GM19397 (cell line): ENCODE results near the gene VSIR.

Experiments
- ATAC-seq: cut with Tn5 transposase; IDR thresholded peaks from one replicate; pipeline ENCODE4 v1.9.1; 2021; ENCODE audit warnings: mild to moderate bottlenecking, moderate library complexity; ENCODE audit not compliant: unreplicated experiment

Gene VSIR

GRCh38 chr10:71765906-71766716 lies 7.2 kb downstream of the VSIR start:
- no peak for ATAC-seq

DNA sequence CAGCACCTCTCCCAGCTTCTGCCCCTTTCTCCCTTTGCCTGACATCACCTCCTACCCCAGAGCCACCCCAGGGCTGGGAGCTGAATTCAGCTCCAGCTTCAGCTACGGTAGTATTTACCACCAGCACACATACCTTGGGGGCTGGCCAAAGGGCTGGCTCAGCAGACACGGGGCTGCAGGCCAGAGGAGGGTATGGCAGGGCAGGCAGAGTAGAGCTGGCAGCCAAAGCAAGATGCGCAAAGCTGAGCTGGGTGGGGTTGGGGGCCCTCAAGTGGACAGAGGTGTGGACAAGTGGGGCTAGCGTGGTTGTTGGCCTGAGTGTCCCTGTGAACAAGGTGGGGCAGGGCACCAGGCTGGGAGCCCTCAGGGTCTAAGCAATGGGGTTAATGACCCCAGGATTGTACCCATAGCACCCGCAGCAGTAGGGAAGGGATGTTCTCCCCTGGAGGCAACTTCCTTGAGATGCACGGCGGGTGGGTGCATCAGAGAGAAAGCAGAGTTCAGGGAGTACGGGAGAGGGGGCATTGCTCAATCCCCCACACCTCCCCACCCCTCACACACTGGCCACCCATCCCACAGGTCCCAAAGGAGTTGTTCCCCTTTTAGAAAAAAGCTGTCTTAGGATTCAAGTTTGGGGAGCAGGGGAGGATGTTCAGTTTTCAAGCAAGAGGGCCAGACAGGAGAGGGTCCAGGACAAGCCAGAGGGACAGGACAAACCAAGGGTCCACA lies 8.0 kb downstream of the VSIR start:
- no peak for ATAC-seq

DNA sequence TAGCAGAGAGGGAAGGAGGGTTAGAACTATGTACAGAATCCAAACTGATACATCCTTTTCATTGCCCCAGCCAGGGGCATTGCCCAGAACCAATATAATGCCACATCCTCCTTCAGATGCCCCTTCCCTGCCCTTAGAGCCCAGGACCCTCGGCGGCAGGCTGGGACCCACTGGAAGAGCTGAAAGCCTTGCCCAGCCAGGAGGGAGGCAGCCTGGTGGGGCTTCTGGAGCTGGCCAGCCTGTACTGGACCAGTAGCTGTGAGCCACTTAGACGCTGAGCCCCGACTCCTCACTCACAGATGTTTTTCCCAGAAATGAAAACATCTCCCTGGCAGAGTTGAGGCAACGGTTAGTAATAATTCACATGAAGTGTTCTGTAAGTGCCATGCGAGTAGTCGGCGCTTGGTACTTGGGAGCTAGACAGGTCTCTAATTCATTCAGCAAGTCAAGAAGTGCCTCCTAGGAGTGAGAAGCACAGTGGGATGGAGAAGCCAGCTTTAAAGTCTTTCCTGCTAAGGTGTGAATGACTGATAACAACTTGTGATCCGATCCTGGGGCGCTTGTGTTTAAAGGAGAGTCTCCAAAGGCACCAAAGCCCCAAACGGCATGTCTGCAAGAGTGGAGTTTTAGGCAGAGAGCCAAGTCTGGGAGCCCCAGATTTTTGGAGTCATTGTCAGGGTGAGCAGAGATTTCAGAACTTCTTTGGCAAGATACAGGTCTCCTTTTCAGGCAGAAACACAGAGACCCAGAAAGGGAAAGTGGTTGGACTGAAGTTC lies 9.8 kb downstream of the VSIR start:
- no peak for ATAC-seq

DNA sequence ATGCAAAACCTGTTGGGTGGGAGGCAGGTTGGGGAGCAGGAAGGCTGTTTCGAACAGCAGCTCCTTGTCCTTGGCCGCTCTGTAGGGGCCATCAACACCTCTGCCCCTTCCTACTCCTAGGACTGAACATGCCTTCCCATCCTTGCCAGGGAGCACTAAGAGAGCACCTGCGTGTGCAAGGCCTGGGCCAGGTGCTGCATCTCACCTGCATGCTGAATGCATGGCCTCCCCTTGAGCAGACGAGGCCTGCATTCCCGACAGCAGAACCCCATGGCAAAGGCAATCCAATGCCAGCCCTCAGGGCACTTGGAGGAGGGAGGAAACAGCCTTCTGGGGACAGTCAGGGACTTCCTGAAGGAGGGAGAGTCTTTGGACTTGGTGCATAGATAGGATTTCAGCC lies 11.0 kb downstream of the VSIR start:
- ATAC-seq: no peak

DNA sequence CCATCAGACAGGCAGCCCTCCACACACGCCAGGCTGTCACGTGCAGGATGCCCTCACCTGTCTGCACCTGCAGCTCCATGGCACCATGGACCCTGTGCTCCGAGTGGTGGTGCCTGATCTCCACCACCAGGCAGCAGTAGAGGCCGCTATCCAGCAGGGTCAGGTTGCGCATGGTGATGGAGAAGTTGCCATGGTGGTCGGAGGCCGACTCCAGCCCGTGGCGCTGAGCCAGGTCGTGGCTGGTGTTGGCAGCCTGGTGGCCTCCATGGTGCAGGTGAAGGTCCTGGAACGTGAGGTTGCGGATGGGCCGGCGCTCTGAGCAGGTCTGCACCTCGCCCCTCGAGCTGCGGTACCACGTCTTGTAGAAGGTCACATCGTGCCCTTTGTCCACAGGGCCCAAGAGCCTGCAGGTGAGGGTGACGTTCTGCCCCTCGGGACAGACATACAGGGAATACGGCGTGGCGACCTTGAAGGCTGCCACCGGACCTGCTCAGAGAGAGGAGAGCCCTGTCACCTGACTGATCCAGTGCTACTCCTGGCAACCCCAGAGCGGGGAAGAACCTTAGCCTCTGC lies 11.7 kb downstream of the VSIR start:
- ATAC-seq: no peak

- ATAC-seq: no peak
Measured at GRCh38 chr10:71761105-71761511, 12.2 kb downstream of the VSIR start.

DNA sequence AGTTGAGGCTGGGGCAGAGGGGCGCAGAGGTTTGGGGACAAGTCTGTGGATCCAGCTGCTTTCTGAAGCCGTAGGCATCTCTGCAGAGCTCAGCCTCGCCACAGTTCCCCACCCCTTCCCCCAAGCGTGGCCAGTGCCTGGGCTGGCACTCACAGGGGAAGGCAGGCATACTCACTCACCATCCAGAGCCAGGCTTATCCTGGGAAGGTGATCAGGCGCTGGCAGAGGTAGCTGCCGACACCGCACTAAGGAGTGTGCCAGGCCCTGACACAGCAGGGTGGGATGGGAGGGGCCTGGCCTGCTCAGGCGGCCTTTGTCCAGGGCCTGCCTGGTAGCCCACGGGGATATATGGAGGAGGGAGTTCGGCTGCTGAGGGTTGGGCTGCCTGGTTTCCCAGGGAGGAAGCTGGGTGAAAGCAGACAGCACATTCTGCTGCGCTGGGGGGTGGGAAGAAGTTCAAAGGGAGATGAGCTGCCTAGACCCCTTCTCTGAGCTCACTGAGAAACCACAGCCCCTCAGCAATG lies 15.9 kb downstream of the VSIR start:
- ATAC-seq: no peak

GRCh38 chr10:71756311-71757191 lies 16.8 kb downstream of the VSIR start:
- ATAC-seq: no peak

DNA sequence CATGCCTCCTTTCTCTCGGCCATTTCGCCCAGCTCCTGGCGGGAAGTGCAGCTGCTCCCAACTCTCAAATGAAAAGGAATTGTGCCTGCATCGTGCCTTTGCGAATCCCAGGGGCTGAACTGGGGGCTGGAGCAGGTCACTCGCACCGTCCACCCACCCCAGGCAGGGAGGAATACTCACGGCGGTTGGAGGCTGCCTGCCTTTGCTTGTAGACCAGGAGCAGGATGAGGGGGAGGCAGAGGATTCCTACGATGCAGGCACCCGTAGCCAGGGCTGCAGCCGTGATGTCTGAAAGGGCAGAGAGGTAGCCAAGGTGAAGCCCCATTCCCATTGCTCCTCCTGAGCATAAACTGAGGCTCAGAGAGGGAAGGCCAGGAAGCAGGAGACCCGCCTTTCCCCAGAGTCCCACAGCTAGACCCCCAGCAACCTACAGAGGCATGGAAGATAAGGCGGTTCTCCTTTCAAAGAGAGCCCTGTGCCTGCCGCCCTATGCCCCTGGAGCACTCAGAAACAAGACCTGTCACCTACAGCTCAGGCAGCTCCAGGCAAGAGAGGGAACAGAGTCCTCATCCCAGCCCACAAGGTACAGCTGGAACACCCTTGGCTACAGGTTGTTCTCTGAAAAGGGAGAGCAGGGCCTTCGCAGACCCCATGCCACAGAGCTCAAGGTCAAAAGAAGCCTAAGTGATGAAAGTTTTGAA lies 18.0 kb downstream of the VSIR start:
- no peak for ATAC-seq

DNA sequence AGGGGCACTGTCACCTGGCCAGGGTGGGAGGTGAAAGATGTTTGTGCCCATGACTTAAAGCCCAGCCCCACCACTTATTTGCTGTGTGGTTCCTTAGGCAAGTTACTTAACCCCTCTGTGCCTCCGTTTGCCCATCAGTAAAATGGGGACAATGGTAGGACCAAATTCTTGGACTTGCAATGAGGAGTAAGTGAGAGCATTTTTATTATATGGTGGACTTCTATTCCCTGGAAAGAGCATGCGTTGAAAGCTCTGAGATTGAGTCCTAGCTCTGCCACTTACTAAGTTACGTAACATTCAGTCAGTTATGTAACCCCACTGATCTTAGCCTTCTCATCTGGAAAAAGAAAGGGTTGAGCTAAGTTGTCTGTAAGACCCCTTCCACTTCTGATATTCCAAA lies 18.8 kb downstream of the VSIR start:
- no peak for ATAC-seq

DNA sequence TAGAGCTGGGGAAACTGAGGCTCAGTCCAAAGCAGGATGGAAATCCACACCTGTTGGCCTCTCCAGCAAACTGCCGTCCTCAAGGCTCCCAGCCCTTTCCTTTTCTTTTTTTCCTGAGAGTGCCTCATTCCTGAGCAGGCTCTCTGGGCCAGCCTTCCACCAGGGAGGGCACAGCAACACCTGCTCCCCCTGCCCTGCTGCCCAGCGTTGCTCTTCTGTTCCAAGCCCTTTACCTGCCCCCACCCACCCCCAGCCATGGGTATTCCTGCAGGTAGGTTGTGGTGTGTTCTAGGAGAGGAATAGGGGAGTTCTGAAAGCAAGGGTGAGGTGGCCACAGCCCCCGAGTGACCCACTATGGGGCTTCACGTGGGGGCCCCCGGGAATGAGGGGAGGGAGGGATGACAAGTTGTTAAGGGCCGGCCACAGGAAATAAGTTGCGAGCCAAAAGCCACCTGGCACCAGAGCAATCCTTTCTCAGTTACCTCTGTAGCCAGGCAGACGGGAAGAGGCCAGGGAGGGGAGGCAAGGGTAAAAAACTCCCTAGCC lies 19.3 kb downstream of the VSIR start:
- no peak for ATAC-seq

- ATAC-seq: no peak
Measured at GRCh38 chr10:71753091-71753959, 20.0 kb downstream of the VSIR start.

DNA sequence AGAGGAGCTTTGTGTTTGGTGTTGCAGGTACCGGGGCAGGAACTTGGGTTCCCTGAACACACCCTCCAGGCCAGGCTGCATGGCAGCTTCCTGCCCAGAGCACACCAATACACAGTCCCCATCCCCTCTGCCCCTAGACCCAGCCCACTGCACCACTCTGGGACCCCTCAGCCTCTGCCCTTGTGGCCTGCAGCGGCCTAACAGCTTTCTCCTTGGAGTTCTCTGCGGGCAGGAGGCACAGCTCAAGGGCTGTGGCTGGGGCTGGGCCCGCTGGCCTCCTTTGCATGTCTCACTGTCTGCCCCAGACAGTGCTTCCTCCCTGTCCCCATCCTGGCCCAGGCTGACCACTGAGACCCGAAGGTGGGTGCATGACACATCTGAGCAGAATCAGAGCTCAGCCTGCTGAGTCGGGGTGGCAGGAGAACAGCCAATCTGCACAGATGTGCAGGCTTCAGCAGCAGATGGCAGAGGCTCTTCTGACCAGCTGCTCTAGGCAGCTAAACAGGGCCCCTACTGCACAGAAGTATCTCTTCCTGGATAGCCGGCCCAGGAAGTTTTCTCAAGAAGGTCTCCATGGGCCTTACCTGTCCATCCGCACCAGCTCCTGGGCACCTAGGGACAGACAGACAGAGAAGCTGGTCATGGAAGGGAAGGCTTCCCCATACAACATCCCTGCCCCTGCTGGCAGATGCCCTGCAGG lies 20.8 kb downstream of the VSIR start:
- peak; percentile 44 for ATAC-seq

- ATAC-seq: no peak
Measured at GRCh38 chr10:71751515-71752224, 21.6 kb downstream of the VSIR start.

- ATAC-seq: no peak
Measured at GRCh38 chr10:71750986-71751385, 22.3 kb downstream of the VSIR start.

DNA sequence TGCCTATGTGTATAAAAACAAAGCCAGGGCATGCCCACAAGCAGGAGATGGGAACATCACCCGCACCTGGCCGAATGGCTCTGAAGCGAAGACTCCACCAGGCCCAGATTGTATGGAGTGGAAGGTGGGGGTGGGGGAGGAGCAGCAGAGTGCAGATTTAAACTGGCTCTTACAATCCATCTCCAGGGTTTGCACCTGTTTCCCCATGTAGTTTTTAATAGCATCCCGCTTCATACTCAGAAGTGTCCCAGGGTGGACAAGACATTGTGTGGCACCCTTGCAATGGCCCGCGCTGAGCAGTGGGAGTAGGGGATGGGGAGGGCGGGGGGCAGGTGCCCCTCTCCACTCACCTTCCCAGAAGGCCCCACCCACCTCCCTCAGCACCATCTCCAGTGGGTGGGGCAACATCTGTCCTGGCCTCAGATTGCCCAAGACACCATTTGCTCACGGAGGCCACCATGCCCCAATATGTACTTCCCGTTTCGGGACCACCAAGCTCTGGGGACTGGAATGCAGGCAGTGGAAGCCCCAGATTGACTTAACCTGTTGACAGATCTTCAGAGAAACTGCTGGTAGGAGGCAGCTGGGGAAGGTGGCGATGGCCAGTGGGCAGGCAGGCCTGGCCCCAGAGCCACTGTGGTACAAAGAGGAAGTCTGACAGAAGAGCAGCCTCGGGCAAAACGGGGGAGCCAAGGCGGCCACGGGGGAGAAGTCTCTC lies 23.0 kb downstream of the VSIR start:
- ATAC-seq: no peak
